HUES48 (cell line): ENCODE measurements around the gene SLC35G2.

ENCODE experiments used
- H3K27ac ChIP-seq: one replicate; pipeline ENCODE4 v1.7.0; 2013; ENCODE audit warnings: low read depth, low read length, inconsistent platforms
- H3K27me3 ChIP-seq: 2 replicates; pipeline ENCODE4 v1.6.1; 2013; ENCODE audit warnings: mild to moderate bottlenecking, low read length; ENCODE audit not compliant: control insufficient read depth, insufficient read depth
- H3K36me3 ChIP-seq: 2 replicates; pipeline ENCODE4 v1.6.1; 2013; ENCODE audit warnings: low read length; ENCODE audit not compliant: control insufficient read depth, insufficient read depth
- H3K4me1 ChIP-seq: 2 replicates; pipeline ENCODE4 v1.6.1; 2013; ENCODE audit warnings: mild to moderate bottlenecking, low read length; ENCODE audit not compliant: control insufficient read depth, insufficient read depth
- H3K4me3 ChIP-seq: 2 replicates; pipeline ENCODE4 v1.5.1; 2013; ENCODE audit warnings: mild to moderate bottlenecking, low read depth, low read length
- H3K9ac ChIP-seq: 2 replicates; pipeline ENCODE4 v1.6.1; 2013; ENCODE audit warnings: mild to moderate bottlenecking, low read depth, low read length, moderate library complexity
- H3K9me3 ChIP-seq: 2 replicates; pipeline ENCODE4 v1.6.1; 2013; ENCODE audit warnings: low read length; ENCODE audit not compliant: control insufficient read depth, insufficient read depth

Gene SLC35G2

GRCh38 chr3:136835813-136836510 is 17.0 kb downstream of the SLC35G2 start:
- H3K4me1 ChIP-seq, result peaks cover 16% of the 10 kb centered on the region
- H3K4me3 ChIP-seq, result no peak overlapping the region
- H3K9ac ChIP-seq, result no peak overlapping the region
- H3K27me3 ChIP-seq, result no peaks in the 10 kb centered on the region
- no peak overlapping the region for H3K27ac ChIP-seq
- peaks cover 12% of the 10 kb centered on the region for H3K36me3 ChIP-seq
- H3K9me3 ChIP-seq, result no peaks in the 10 kb centered on the region

- Histone ChIP-seq H3K9ac (no peak overlapping the region), H3K4me3 (no peak overlapping the region), H3K36me3 (peaks cover 15% of the 10 kb centered on the region), H3K9me3 (no peaks in the 10 kb centered on the region), H3K4me1 (peaks cover 16% of the 10 kb centered on the region), H3K27ac (no peak overlapping the region), H3K27me3 (no peaks in the 10 kb centered on the region)
Observed at GRCh38 chr3:136836511-136837156, 17.7 kb downstream of the SLC35G2 start.

- no peaks in the 10 kb centered on the region for H3K27me3 ChIP-seq
- no peak overlapping the region for H3K4me3 ChIP-seq
- H3K9ac ChIP-seq, result no peak overlapping the region
- peaks cover 22% of the 10 kb centered on the region for H3K36me3 ChIP-seq
- H3K4me1 ChIP-seq, result peaks cover 20% of the 10 kb centered on the region
- H3K27ac ChIP-seq, result peak overlapping the region; percentile 40
- no peaks in the 10 kb centered on the region for H3K9me3 ChIP-seq
Observed at GRCh38 chr3:136838641-136839555, 20.0 kb downstream of the SLC35G2 start.

- H3K4me3 ChIP-seq, result no peak overlapping the region
- peaks cover 22% of the 10 kb centered on the region for H3K36me3 ChIP-seq
- H3K27me3 ChIP-seq, result no peaks in the 10 kb centered on the region
- H3K9ac ChIP-seq, result no peak overlapping the region
- H3K9me3 ChIP-seq, result no peaks in the 10 kb centered on the region
- H3K27ac ChIP-seq, result peak overlapping the region; percentile 40
- H3K4me1 ChIP-seq, result peaks cover 20% of the 10 kb centered on the region
Observed at GRCh38 chr3:136839556-136839931, 20.6 kb downstream of the SLC35G2 start.

- no peaks in the 10 kb centered on the region for H3K9me3 ChIP-seq
- peaks cover 20% of the 10 kb centered on the region for H3K4me1 ChIP-seq
- no peak overlapping the region for H3K27ac ChIP-seq
Observed at GRCh38 chr3:136840252-136840651, 21.3 kb downstream of the SLC35G2 start.

GRCh38 chr3:136842294-136842693 is 23.4 kb downstream of the SLC35G2 start:
- peaks cover 20% of the 10 kb centered on the region for H3K4me1 ChIP-seq
- no peak overlapping the region for H3K9ac ChIP-seq
- no peaks in the 10 kb centered on the region for H3K9me3 ChIP-seq
- no peaks in the 10 kb centered on the region for H3K27me3 ChIP-seq
- no peak overlapping the region for H3K4me3 ChIP-seq
- H3K27ac ChIP-seq, result no peak overlapping the region
- peaks cover 30% of the 10 kb centered on the region for H3K36me3 ChIP-seq

More at GRCh38 chr3:136840252-136840651, 21.3 kb downstream of the SLC35G2 start:
- Histone ChIP-seq H3K9ac (no peak overlapping the region), H3K27me3 (no peaks in the 10 kb centered on the region), H3K36me3 (peaks cover 26% of the 10 kb centered on the region), H3K4me3 (no peak overlapping the region)

- Histone ChIP-seq H3K9me3 (no peaks in the 10 kb centered on the region), H3K9ac (no peak overlapping the region), H3K4me1 (peaks cover 4% of the 10 kb centered on the region), H3K4me3 (no peak overlapping the region), H3K27ac (no peak overlapping the region), H3K27me3 (no peaks in the 10 kb centered on the region), H3K36me3 (peaks cover 23% of the 10 kb centered on the region; the same call in 1 of the 2 replicates)
Observed at GRCh38 chr3:136844724-136845123, 25.8 kb downstream of the SLC35G2 start.

GRCh38 chr3:136852180-136852579 is 33.3 kb downstream of the SLC35G2 start:
- H3K4me3 ChIP-seq, result no peak overlapping the region
- no peak overlapping the region for H3K27ac ChIP-seq
- peaks cover 11% of the 10 kb centered on the region for H3K36me3 ChIP-seq
- H3K27me3 ChIP-seq, result no peaks in the 10 kb centered on the region
- 0 out of 2 replicates have a peak, but pooled peaks cover 2% of the 10 kb centered on the region for H3K4me1 ChIP-seq
- no peaks in the 10 kb centered on the region for H3K9me3 ChIP-seq
- H3K9ac ChIP-seq, result no peak overlapping the region

GRCh38 chr3:136856665-136857064 is 37.7 kb downstream of the SLC35G2 start:
- Histone ChIP-seq H3K9me3 (no peaks in the 10 kb centered on the region), H3K27ac (no peak overlapping the region), H3K9ac (no peak overlapping the region), H3K27me3 (no peaks in the 10 kb centered on the region), H3K4me1 (peaks cover 17% of the 10 kb centered on the region), H3K36me3 (peaks cover 11% of the 10 kb centered on the region), H3K4me3 (no peak overlapping the region)

GRCh38 chr3:136858381-136858780 is 39.5 kb downstream of the SLC35G2 start:
- peaks cover 17% of the 10 kb centered on the region for H3K4me1 ChIP-seq
- H3K9ac ChIP-seq, result no peak overlapping the region
- H3K27ac ChIP-seq, result no peak overlapping the region
- H3K4me3 ChIP-seq, result no peak overlapping the region
- H3K27me3 ChIP-seq, result no peaks in the 10 kb centered on the region
- H3K9me3 ChIP-seq, result no peaks in the 10 kb centered on the region
- H3K36me3 ChIP-seq, result peaks cover 11% of the 10 kb centered on the region
